Mesenchymal stem cell (in vitro differentiated cells and primary cell): Measurements from ENCODE around the gene KIRREL3.
A peak's percentile ranks its signal among the peaks of the same experiment; 100 is the strongest.

Experiments used
- DNase-seq: peaks from one replicate; pipeline ENCODE4 v3.0.0-alpha.2; 2013
- H2AFZ ChIP-seq: one replicate; pipeline ENCODE4 v1.6.1; 2013; ENCODE audit warnings: low read depth, mild to moderate bottlenecking, control low read depth, inconsistent platforms, low read length, moderate library complexity
- H2AK5ac ChIP-seq: 2 replicates; pipeline ENCODE4 v1.6.1; 2013; ENCODE audit warnings: low read length, moderate library complexity, mild to moderate bottlenecking, inconsistent platforms; ENCODE audit not compliant: severe bottlenecking
- H2BK120ac ChIP-seq: one replicate; pipeline ENCODE4 v1.6.1; 2013; ENCODE audit warnings: low read depth, mild to moderate bottlenecking, inconsistent platforms, low read length, moderate library complexity
- H2BK12ac ChIP-seq, 2 experiments: one replicate each; pipeline ENCODE4 v1.6.1; 2013; ENCODE audit warnings: inconsistent platforms in 2 of 2, low read length in 2 of 2, mild to moderate bottlenecking in 2 of 2, moderate library complexity in 2 of 2, control low read depth in 1 of 2
- H2BK15ac ChIP-seq: one replicate; pipeline ENCODE4 v1.6.1; 2013; ENCODE audit warnings: mild to moderate bottlenecking, low read depth, inconsistent platforms; ENCODE audit not compliant: poor library complexity, severe bottlenecking
- H2BK5ac ChIP-seq: 2 replicates; pipeline ENCODE4 v1.6.1; 2013; ENCODE audit warnings: low read depth, mild to moderate bottlenecking, low read length, control low read depth, inconsistent platforms; ENCODE audit not compliant: poor library complexity, severe bottlenecking
- H3K14ac ChIP-seq, 2 experiments: one replicate each; pipeline ENCODE4 v1.6.1; 2013; ENCODE audit warnings: inconsistent platforms in 2 of 2, low read length in 2 of 2, control low read depth in 1 of 2, mild to moderate bottlenecking in 1 of 2, moderate library complexity in 1 of 2
- H3K18ac ChIP-seq, 2 experiments: one replicate each; pipeline ENCODE4 v1.6.1; 2013; ENCODE audit warnings: inconsistent platforms in 2 of 2, low read length in 2 of 2, control low read depth in 1 of 2, low read depth in 1 of 2, mild to moderate bottlenecking in 1 of 2
- H3K23ac ChIP-seq, 2 experiments: one replicate each; pipeline ENCODE4 v1.6.1; 2013; ENCODE audit warnings: inconsistent platforms in 2 of 2, low read length in 2 of 2, mild to moderate bottlenecking in 2 of 2, moderate library complexity in 2 of 2, control low read depth in 1 of 2
- H3K27ac ChIP-seq: 2 replicates; pipeline ENCODE4 v1.5.1; 2013; ENCODE audit warnings: mild to moderate bottlenecking, moderate library complexity, low read length, control low read depth, inconsistent platforms; ENCODE audit not compliant: poor library complexity, severe bottlenecking
- H3K27me3 ChIP-seq, 2 experiments: 2 replicates each; pipeline versions ENCODE4 v1.6.1 to v1.7.0; 2013; ENCODE audit warnings: low read length in 2 of 2, mild to moderate bottlenecking in 2 of 2, moderate library complexity in 2 of 2, control low read depth in 1 of 2, inconsistent platforms in 1 of 2; ENCODE audit not compliant: control insufficient read depth in 1 of 2, insufficient read depth in 1 of 2
- H3K36me3 ChIP-seq, 2 experiments: 2 replicates each; pipeline versions ENCODE4 v1.6.1 to v1.7.0; 2013; ENCODE audit warnings: low read length in 2 of 2, control low read depth in 1 of 2, inconsistent platforms in 1 of 2, low read depth in 1 of 2, mild to moderate bottlenecking in 1 of 2; ENCODE audit not compliant: insufficient read depth in 2 of 2, control insufficient read depth in 1 of 2
- H3K4ac ChIP-seq, 2 experiments: one replicate each; pipeline ENCODE4 v1.6.1; 2013; ENCODE audit warnings: inconsistent platforms in 2 of 2, low read length in 2 of 2, mild to moderate bottlenecking in 2 of 2, moderate library complexity in 2 of 2, control low read depth in 1 of 2, low read depth in 1 of 2
- H3K4me1 ChIP-seq: 2 replicates; pipeline ENCODE4 v1.6.1; 2013; ENCODE audit warnings: low read depth, low read length, control low read depth; ENCODE audit not compliant: control insufficient read depth, insufficient read depth
- H3K4me2 ChIP-seq: 2 replicates; pipeline ENCODE4 v1.6.1; 2013; ENCODE audit warnings: low read length, mild to moderate bottlenecking, inconsistent platforms; ENCODE audit not compliant: poor library complexity, severe bottlenecking
- H3K4me3 ChIP-seq, 2 experiments: 2 replicates each; pipeline versions ENCODE4 v1.5.1 to v1.7.0; 2013; ENCODE audit warnings: low read length in 2 of 2, mild to moderate bottlenecking in 2 of 2, control low read depth in 1 of 2, low read depth in 1 of 2; ENCODE audit not compliant: insufficient read depth in 1 of 2
- H3K79me1 ChIP-seq: replicated peaks from 2 replicates; pipeline ENCODE4 v1.6.1; 2013; ENCODE audit warnings: mild to moderate bottlenecking, control low read depth, low read length, inconsistent platforms; ENCODE audit not compliant: poor library complexity, severe bottlenecking
- H3K9ac ChIP-seq: 2 replicates; pipeline ENCODE4 v1.7.0; 2013; ENCODE audit warnings: mild to moderate bottlenecking, low read length, moderate library complexity
- H3K9me3 ChIP-seq: 2 replicates; pipeline ENCODE4 v1.7.0; 2013; ENCODE audit warnings: mild to moderate bottlenecking, low read length; ENCODE audit not compliant: control insufficient read depth
- H4K8ac ChIP-seq: one replicate; pipeline ENCODE4 v1.6.1; 2013; ENCODE audit warnings: inconsistent platforms, mild to moderate bottlenecking, low read length, moderate library complexity
- H4K91ac ChIP-seq: one replicate; pipeline ENCODE4 v1.6.1; 2013; ENCODE audit warnings: mild to moderate bottlenecking, low read length, inconsistent platforms
- WGBS: methylation state at CpG from one replicate; pipeline ENCODE4 v1.1.7; 2013; ENCODE audit warnings: mixed read lengths; 5-methylcytosine and 5-hydroxymethylcytosine counted together

The KIRREL3 gene

GRCh38 chr11:126481303-126481680, 519.3 kb downstream of the KIRREL3 start:
- Histone ChIP-seq H2BK12ac (no peak overlapping the region), H3K27me3 (peaks cover 0 to 9% of the 10 kb centered on the region in 2 experiments), H3K9me3 (peaks cover 8% of the 10 kb centered on the region), H4K8ac (no peak overlapping the region), H3K9ac (no peak overlapping the region), H3K23ac (no peak overlapping the region), H3K4me2 (no peak overlapping the region), H2AK5ac (no peak overlapping the region), H3K14ac (no peak overlapping the region), H3K36me3 (no peaks in the 10 kb centered on the region), H3K4me1 (peaks cover 17% of the 10 kb centered on the region), H3K4me3 (no peak overlapping the region), H2BK120ac (no peak overlapping the region), H3K27ac (no peak overlapping the region), H3K79me1 (no peaks in the 10 kb centered on the region), H2AFZ (no peak overlapping the region), H2BK5ac (no peak overlapping the region), H3K18ac (no peak overlapping the region), H4K91ac (no peak overlapping the region), H2BK15ac (no peak overlapping the region), H3K4ac (no peak overlapping the region)
- DNase-seq: no peak
- WGBS: 86% methylated on average over 5 of the region's 5 CpGs

- Histone ChIP-seq H3K9ac (peak overlapping the region; percentile 77), H2AFZ (peak overlapping the region; percentile 94), H2BK15ac (peak overlapping the region; percentile 97), H2BK5ac (no peak overlapping the region), H3K18ac (peak overlapping the region; percentile 88 to 93), H3K23ac (no peak overlapping the region), H3K36me3 (no peaks in the 10 kb centered on the region), H3K27ac (peak overlapping the region; percentile 24), H3K79me1 (no peaks in the 10 kb centered on the region), H3K27me3 (peaks cover 0 to 9% of the 10 kb centered on the region in 2 experiments), H4K91ac (peak overlapping the region; percentile 96), H2BK120ac (peak overlapping the region; percentile 98), H3K14ac (no peak overlapping the region), H3K4me2 (peak overlapping the region; percentile 59), H3K4me1 (peaks cover 16% of the 10 kb centered on the region), H2AK5ac (no peak overlapping the region), H4K8ac (peak overlapping the region; percentile 93), H2BK12ac (peak overlapping the region; percentile 38 to 74), H3K9me3 (peaks cover 8% of the 10 kb centered on the region), H3K4me3 (peak overlapping the region in 1 of 2 experiments; percentile 56), H3K4ac (peak overlapping the region; percentile 69 to 90)
- peak; percentile 86 for DNase-seq
- WGBS: 24% methylated on average over 19 of the region's 19 CpGs
Observed at GRCh38 chr11:126480410-126481302, 519.9 kb downstream of the KIRREL3 start.

GRCh38 chr11:126480015-126480409, 520.6 kb downstream of the KIRREL3 start:
- H3K79me1 ChIP-seq: no peaks in the 10 kb centered on the region
- no peak overlapping the region for H4K8ac ChIP-seq
- no peak overlapping the region for H2AK5ac ChIP-seq
- WGBS: 89% methylated on average over 1 of the region's 3 CpGs
- no peak overlapping the region for H3K23ac ChIP-seq
- H2BK15ac ChIP-seq: no peak overlapping the region
- H3K27me3 ChIP-seq: peaks cover 0 to 9% of the 10 kb centered on the region in 2 experiments
- no peak overlapping the region for H3K14ac ChIP-seq
- no peak overlapping the region for H2BK5ac ChIP-seq
- H3K36me3 ChIP-seq: no peaks in the 10 kb centered on the region
- no peak overlapping the region for H3K4me2 ChIP-seq
- no peak overlapping the region for H3K18ac ChIP-seq
- no peak overlapping the region for H3K4ac ChIP-seq
- H2BK120ac ChIP-seq: no peak overlapping the region
- no peak for DNase-seq
- peak overlapping the region; percentile 77 for H3K9ac ChIP-seq
- no peak overlapping the region for H3K4me3 ChIP-seq
- peaks cover 8% of the 10 kb centered on the region for H3K9me3 ChIP-seq
- no peak overlapping the region for H3K27ac ChIP-seq
- H2BK12ac ChIP-seq: no peak overlapping the region
- H3K4me1 ChIP-seq: peaks cover 15% of the 10 kb centered on the region
- no peak overlapping the region for H4K91ac ChIP-seq
- H2AFZ ChIP-seq: no peak overlapping the region

GRCh38 chr11:126479178-126479930, 521.2 kb downstream of the KIRREL3 start:
- Histone ChIP-seq H2BK120ac (no peak overlapping the region), H2AFZ (no peak overlapping the region), H2BK5ac (no peak overlapping the region), H2AK5ac (no peak overlapping the region), H2BK12ac (no peak overlapping the region), H3K36me3 (no peaks in the 10 kb centered on the region), H3K4me1 (peaks cover 12% of the 10 kb centered on the region), H3K27me3 (peaks cover 0 to 9% of the 10 kb centered on the region in 2 experiments), H2BK15ac (no peak overlapping the region), H3K14ac (no peak overlapping the region), H3K9ac (no peak overlapping the region), H3K4me3 (no peak overlapping the region), H3K27ac (no peak overlapping the region), H4K8ac (no peak overlapping the region), H3K4me2 (no peak overlapping the region), H3K79me1 (no peaks in the 10 kb centered on the region), H3K18ac (no peak overlapping the region), H3K4ac (no peak overlapping the region), H3K9me3 (peaks cover 8% of the 10 kb centered on the region), H3K23ac (no peak overlapping the region), H4K91ac (no peak overlapping the region)
- 90% methylated on average over 15 of the region's 15 CpGs for WGBS
- no peak for DNase-seq
